Large intestine (tissue), 3 donors: ENCODE measurements around the gene ETV3L. TPM values are rescaled to one million over a fixed set of nuclear protein-coding genes. Genes with fewer than 3 reads are reported as not detected.

Experiments used
- DNase-seq, 2 donors: peaks; one replicate each; pipeline versions ENCODE4 v3.0.0 to v3.0.0-alpha.2; 2013
- H3K27ac ChIP-seq: one replicate; pipeline ENCODE4 v1.5.1; 2013; ENCODE audit warnings: low read length
- H3K27me3 ChIP-seq: 2 replicates; pipeline ENCODE4 v1.6.1; 2013; ENCODE audit warnings: low read length; ENCODE audit not compliant: control insufficient read depth, insufficient read depth
- H3K36me3 ChIP-seq: 2 replicates; pipeline ENCODE4 v1.6.1; 2013; ENCODE audit warnings: low read length; ENCODE audit not compliant: control insufficient read depth, insufficient read depth
- H3K4me1 ChIP-seq: one replicate; pipeline ENCODE4 v1.6.1; 2013; ENCODE audit warnings: low read length; ENCODE audit not compliant: control insufficient read depth, insufficient read depth
- H3K4me3 ChIP-seq: one replicate; pipeline ENCODE4 v1.5.1; 2013; ENCODE audit warnings: low read length
- H3K9me3 ChIP-seq: one replicate; pipeline ENCODE4 v1.6.1; 2013; ENCODE audit warnings: mild to moderate bottlenecking, low read depth, low read length, moderate library complexity; ENCODE audit not compliant: control insufficient read depth
- WGBS: methylation state at CpG from one replicate; pipeline ENCODE4 v1.1.5; 2013; ENCODE audit warnings: low lambda C conversion rate; ENCODE audit not compliant: insufficient coverage; 5-methylcytosine and 5-hydroxymethylcytosine counted together
- polyA plus RNA-seq: library from polyadenylated mRNA; unstranded; fragments of 120-200 nt; gene quantifications from one replicate; pipeline ENCODE4 v1.2.1, GENCODE V29; 2013

ETV3L gene
- polyA plus RNA-seq, 1 donor, result not detected

DNA sequence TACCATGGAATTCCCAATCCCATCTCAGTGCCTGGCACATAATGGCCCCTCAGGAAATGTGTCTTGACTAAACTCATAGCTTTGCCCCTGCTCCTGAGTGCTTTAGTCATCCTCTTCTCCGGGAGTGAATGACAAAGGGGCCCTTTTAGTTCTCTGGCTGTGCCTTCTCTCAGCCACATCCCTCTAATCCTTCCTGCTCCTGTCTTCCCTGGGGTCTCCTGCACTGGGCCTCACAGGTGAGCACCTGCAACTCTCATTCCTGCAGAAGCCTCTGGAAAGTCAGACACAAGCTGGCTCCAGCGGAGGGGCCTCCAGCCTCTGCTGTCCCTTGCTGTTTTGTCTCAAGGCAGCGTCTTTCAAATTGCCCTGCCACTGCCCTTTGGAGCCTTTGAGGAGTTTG is 14.0 kb upstream of the ETV3L start:
- Histone ChIP-seq H3K27me3 (peaks cover 51% of the 10 kb centered on the region), H3K9me3 (no peaks in the 10 kb centered on the region)

DNA sequence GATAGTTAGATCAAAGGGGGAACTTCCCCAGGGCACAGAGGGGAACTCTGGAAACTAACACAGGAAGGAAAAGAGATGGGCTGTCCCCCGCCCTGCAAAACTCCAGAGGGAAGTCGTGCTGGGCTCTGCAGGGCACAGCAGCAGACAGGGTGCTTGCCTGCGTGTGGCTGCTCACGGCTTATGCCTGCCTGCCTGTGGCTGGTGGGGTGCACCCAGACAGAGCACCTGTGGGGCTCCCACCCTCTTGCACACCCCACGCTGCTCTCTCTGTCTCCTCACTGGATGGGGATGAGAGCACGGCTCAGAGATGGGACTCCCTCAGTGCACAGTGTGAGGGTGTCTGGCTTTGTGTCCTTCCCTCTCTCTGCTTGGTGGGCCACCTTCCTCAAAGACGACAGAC is 13.5 kb upstream of the ETV3L start:
- DNase-seq, result no peak
- H3K27me3 ChIP-seq, result peaks cover 56% of the 10 kb centered on the region
- WGBS, result no CpG with 5 or more reads among the region's 7 CpGs

More for the DNA sequence above, 14.0 kb upstream of the ETV3L start:
- DNase-seq, result no peak
- Histone ChIP-seq H3K4me1 (no peaks in the 10 kb centered on the region), H3K36me3 (no peaks in the 10 kb centered on the region), H3K4me3 (no peak overlapping the region), H3K27ac (no peak overlapping the region)
- no CpG with 5 or more reads among the region's 3 CpGs for WGBS

DNA sequence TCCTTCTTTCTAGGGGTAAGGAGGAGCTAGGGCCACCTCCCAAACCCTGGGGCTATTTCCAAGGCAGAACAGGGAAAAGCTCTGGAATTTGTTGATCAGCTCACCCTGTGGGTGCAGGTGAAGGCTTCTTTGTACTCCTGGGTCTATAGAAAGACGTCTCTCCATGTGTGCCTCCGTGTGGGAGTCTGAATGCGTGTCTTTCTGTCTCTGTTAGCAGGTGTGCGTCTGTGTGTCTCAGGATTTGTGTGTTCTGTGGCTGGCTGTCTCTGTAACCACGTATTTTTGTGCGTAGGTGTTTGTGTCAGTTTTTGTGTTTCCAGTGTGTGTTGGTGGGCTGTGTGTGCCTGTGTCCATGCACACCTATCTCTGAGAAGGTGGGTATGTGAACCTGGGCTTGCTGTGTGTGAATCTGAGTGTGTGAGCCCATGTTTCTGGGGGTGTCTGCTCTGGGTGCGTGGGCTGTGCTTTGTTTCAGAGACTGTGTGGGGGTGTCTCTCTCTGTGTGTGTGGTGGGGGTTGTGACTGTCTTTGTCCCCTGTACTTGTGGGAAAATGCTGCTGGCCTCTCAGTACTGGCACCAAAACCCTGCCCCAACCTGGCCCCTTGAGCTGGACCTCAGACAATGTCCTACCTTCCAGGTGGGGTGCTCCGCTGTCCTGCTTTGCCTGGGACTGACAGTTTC is 12.7 kb upstream of the ETV3L start:
- H3K4me3 ChIP-seq, result no peak overlapping the region
- WGBS, result no CpG with 5 or more reads among the region's 8 CpGs
- H3K9me3 ChIP-seq, result no peaks in the 10 kb centered on the region
- H3K27ac ChIP-seq, result no peak overlapping the region
- no peaks in the 10 kb centered on the region for H3K36me3 ChIP-seq
- H3K4me1 ChIP-seq, result no peaks in the 10 kb centered on the region
- DNase-seq, result no peak
- H3K27me3 ChIP-seq, result peaks cover 64% of the 10 kb centered on the region

More for the DNA sequence above, 13.5 kb upstream of the ETV3L start:
- H3K27ac ChIP-seq, result no peak overlapping the region
- H3K4me3 ChIP-seq, result no peak overlapping the region
- no peaks in the 10 kb centered on the region for H3K36me3 ChIP-seq
- no peaks in the 10 kb centered on the region for H3K4me1 ChIP-seq
- no peaks in the 10 kb centered on the region for H3K9me3 ChIP-seq

DNA sequence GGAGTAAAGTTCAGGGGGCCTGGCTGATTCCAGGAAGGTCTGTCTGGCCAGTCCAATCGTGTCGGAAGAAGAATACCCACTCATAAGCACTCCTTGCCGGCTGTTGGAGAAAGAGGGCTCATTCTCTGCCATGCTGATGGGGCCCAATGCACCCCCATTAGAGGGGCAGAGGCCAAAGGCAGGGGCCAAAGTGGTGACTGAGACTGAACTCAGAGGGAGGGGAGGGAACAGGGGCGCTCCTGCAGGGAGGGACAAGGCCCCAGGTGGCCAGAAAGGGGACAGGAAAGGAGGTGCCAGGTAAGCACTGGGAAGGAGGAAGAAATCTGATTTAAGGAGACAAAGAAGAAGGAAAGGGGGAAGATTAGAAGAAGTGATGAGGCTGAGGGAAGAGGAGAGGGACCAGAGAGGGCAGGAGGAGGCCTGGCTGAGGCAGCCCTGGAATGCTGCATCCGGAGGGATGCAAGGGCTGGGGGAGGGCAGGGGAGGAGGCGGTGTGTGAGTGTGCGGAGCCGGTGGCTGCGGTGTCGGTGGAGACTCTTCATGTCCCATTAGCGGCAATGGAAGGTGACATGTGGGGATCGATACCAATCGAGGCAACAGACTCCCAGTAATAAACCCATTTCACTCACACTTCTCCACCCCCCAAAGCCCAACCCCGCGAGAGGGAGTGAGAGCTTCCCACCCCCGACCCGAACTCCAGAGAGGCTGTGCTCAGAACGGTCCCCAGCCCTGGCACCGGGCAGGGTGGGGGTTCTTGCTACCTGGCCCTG is 12.0 kb upstream of the ETV3L start:
- no CpG with 5 or more reads among the region's 19 CpGs for WGBS
- Histone ChIP-seq H3K27me3 (peaks cover 71% of the 10 kb centered on the region), H3K4me3 (no peak overlapping the region), H3K9me3 (no peaks in the 10 kb centered on the region), H3K4me1 (no peaks in the 10 kb centered on the region), H3K36me3 (no peaks in the 10 kb centered on the region), H3K27ac (no peak overlapping the region)
- no peak for DNase-seq

DNA sequence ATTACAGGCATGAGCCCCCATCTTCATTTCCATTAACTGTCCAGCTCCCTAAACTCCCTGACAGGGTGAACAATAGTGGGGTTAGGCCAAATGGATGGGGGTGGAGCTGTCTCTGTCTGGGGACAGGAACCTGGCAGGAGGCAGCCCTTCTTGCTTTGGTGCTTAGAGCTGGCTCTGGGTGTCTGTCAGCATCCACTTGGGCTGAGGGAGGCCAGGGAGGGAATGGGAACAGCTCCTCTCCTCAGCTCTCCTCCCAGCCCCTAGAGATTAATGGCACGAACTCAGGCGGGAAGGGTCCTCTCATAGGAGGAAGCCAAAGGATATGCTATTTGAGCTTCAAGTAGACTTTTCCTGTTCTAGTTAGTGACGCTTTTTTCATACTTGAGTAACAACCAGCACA is 11.1 kb upstream of the ETV3L start:
- no peak for DNase-seq
- peaks cover 80% of the 10 kb centered on the region for H3K27me3 ChIP-seq
- no CpG with 5 or more reads among the region's 3 CpGs for WGBS
- H3K27ac ChIP-seq, result no peak overlapping the region
- no peaks in the 10 kb centered on the region for H3K4me1 ChIP-seq
- no peak overlapping the region for H3K4me3 ChIP-seq
- H3K36me3 ChIP-seq, result no peaks in the 10 kb centered on the region
- H3K9me3 ChIP-seq, result no peaks in the 10 kb centered on the region

DNA sequence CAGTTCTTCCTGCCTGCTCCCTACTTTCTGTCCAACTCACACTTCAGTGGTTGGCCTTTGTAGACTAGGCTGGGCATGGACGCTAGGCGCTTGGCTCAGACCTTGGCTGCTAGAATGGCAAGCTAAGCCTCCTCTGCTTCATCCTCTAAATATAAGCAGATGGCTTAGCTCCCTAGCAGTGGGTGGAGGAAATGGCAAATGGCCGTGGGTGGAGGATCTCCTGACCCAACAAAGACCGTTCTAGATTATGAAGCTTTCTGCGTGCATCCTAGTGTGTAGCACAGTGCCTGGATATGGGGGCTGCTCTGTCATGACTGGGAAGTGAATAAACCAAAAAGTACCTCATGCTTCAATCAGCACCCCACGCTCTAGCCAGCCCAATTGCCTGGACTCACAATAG is 10.4 kb upstream of the ETV3L start:
- no peak for DNase-seq
- no CpG with 5 or more reads among the region's 6 CpGs for WGBS
- H3K36me3 ChIP-seq, result no peaks in the 10 kb centered on the region
- peaks cover 85% of the 10 kb centered on the region for H3K27me3 ChIP-seq
- H3K9me3 ChIP-seq, result no peaks in the 10 kb centered on the region
- no peak overlapping the region for H3K27ac ChIP-seq
- no peak overlapping the region for H3K4me3 ChIP-seq
- no peaks in the 10 kb centered on the region for H3K4me1 ChIP-seq

DNA sequence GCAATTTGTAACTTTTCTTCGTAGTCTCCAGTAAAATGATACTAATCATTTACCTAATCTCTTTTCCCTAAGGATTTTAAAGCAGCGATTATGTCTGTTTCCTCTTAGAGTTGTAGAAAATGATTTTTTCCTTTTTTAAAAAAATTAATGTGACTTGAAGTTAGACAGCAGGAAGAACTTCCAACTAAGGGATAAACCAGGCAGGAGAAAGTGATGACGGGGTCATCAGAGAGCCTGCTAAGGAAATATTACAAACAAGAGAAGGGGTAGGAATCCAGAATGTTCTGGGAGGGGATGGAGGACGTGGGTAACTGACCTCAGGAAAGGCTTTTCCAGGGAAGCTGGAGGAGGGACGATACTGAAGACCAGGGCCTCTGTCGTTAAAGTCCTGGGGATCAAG is 8.8 kb upstream of the ETV3L start:
- H3K36me3 ChIP-seq, result no peaks in the 10 kb centered on the region
- DNase-seq, result no peak
- H3K9me3 ChIP-seq, result no peaks in the 10 kb centered on the region
- no peaks in the 10 kb centered on the region for H3K4me1 ChIP-seq
- 90% methylated on average over 2 of the region's 6 CpGs for WGBS
- H3K27me3 ChIP-seq, result peaks cover 89% of the 10 kb centered on the region
- H3K27ac ChIP-seq, result no peak overlapping the region
- no peak overlapping the region for H3K4me3 ChIP-seq

DNA sequence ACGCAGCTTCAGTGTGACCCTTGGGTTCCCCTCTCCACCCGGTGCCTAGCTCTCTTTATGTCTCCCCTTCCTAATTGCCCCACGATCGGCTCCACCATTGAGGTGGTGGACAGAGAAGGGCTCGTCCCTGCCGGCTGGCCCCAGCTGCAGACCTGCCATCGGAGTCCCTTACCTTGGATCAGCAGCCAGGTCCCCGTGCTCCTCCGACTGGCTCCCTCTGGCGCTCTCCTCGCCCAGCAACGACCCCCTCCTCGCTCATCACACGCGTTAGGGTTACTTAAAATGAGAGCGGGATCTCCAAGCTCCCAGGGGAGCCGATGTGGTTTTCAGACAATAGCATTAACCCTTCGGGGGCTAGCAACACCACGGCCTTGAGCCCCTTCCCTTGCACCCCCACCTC is 8.1 kb upstream of the ETV3L start:
- H3K4me1 ChIP-seq, result no peaks in the 10 kb centered on the region
- no peak overlapping the region for H3K27ac ChIP-seq
- no peak for DNase-seq
- no peak overlapping the region for H3K4me3 ChIP-seq
- no CpG with 5 or more reads among the region's 19 CpGs for WGBS
- no peaks in the 10 kb centered on the region for H3K9me3 ChIP-seq
- H3K27me3 ChIP-seq, result peaks cover 88% of the 10 kb centered on the region
- H3K36me3 ChIP-seq, result no peaks in the 10 kb centered on the region

DNA sequence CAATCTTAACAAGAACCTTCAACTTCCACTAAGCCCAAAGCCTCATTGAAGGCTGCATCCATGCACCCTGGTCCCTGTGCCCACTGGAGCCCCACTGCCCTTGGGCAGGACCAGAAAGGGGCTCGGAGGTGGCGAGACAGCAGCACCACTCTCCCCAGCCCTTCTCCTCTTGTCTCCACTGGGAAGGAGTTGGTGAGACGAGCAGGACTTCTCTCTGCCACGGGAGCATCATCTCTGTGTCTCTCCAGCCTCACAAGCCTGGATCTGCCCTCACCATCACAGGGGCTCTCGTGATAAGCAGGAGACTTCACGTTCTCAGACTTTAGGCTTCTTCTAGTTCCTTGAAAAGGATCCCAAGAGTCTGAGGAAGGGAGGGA is 7.2 kb upstream of the ETV3L start:
- no peak for DNase-seq
- no peaks in the 10 kb centered on the region for H3K36me3 ChIP-seq
- WGBS, result no CpG with 5 or more reads among the region's 6 CpGs
- H3K4me1 ChIP-seq, result no peaks in the 10 kb centered on the region
- H3K27ac ChIP-seq, result no peak overlapping the region
- H3K27me3 ChIP-seq, result peaks cover 79% of the 10 kb centered on the region
- no peaks in the 10 kb centered on the region for H3K9me3 ChIP-seq
- no peak overlapping the region for H3K4me3 ChIP-seq

DNA sequence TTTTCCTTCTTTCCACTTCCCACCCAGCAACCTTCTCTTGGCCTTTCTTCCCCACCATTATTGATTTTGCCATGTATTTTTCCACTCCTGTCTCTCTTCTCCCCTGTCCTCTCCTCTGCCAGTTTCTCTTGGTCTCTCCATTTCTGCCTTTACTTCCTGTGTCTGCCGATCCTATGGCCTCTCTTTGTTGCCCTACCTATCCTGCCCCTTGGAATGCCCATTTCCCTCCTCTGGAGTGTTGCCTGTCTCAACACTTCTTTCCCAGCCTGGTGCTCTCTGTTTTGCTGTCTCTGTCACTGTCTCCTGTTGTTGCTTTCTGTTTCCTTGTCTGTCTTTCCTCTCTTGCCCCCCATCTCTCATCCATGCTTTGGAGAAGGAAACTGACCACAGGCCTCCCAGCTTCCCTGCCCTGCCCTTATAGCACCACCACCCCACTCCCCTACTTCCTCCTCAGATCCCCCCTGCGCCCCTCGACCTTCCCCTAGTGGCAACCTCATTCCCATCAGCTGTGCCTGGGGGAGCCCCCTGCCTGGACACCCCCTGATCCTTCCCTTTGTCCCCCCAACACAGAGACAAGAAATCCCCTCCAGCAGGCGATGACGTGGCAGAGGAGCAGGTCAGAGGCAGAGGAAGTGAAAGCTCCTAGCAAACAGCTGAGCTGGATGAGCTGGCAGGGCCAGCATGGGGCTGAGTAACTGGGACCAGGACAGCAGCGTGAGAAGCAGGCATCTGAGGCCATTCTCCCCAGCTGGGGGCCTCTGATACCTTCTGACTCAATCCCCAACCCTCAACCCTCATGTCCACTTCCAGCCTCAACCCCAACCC is 6.6 kb upstream of the ETV3L start:
- no peak for DNase-seq
- Histone ChIP-seq H3K27me3 (peaks cover 73% of the 10 kb centered on the region), H3K4me1 (no peaks in the 10 kb centered on the region), H3K9me3 (no peaks in the 10 kb centered on the region), H3K27ac (no peak overlapping the region), H3K4me3 (no peak overlapping the region), H3K36me3 (no peaks in the 10 kb centered on the region)
- 20% methylated on average over 1 of the region's 6 CpGs for WGBS
